Naive B cell (primary cell): ENCODE results near the gene SEZ6. TPM values are rescaled to one million over a fixed set of nuclear protein-coding genes. Genes with fewer than 3 reads are reported as not detected.

Experiments
- ATAC-seq, 2 donors: fragments of 150-1000 bp; cut with Tn5 transposase; 2 replicates each; pipeline ENCODE4 v1.10.0; 2021; ENCODE audit warnings: low read depth in 2 of 2, mild to moderate bottlenecking in 2 of 2, moderate library complexity in 2 of 2
- DNase-seq: peaks from one replicate; pipeline ENCODE4 v3.0.0; 2022
- H3K27ac Mint-ChIP-seq, 6 donors: one replicate each; pipeline ENCODE4 v1.8.0; 2020 to 2022; ENCODE audit warnings: mild to moderate bottlenecking in 6 of 6, mixed read lengths in 6 of 6, moderate library complexity in 5 of 6, inconsistent platforms in 2 of 6
- H3K27me3 Mint-ChIP-seq, 3 donors: one replicate each; pipeline ENCODE4 v1.8.0; 2021 to 2022; ENCODE audit warnings: mixed read lengths in 3 of 3, mild to moderate bottlenecking in 1 of 3
- H3K36me3 Mint-ChIP-seq, 2 donors: one replicate each; pipeline ENCODE4 v1.8.0; 2020 to 2022; ENCODE audit warnings: mixed read lengths in 2 of 2, inconsistent platforms in 1 of 2, mild to moderate bottlenecking in 1 of 2
- H3K4me1 Mint-ChIP-seq, 3 donors: one replicate each; pipeline ENCODE4 v1.8.0; 2020 to 2022; ENCODE audit warnings: mixed read lengths in 3 of 3, inconsistent platforms in 1 of 3, mild to moderate bottlenecking in 1 of 3, moderate library complexity in 1 of 3
- H3K4me3 Mint-ChIP-seq, 8 donors: one replicate each; pipeline ENCODE4 v1.8.0; 2020 to 2022; ENCODE audit warnings: mild to moderate bottlenecking in 8 of 8, mixed read lengths in 8 of 8, moderate library complexity in 8 of 8, inconsistent platforms in 2 of 8
- H3K9me3 Mint-ChIP-seq, 7 donors: one replicate each; pipeline ENCODE4 v1.8.0; 2020 to 2022; ENCODE audit warnings: mixed read lengths in 7 of 7, mild to moderate bottlenecking in 5 of 7, inconsistent platforms in 2 of 7, moderate library complexity in 1 of 7
- polyA plus RNA-seq, 6 donors: library from polyadenylated mRNA; unstranded; fragments of 300-500 nt; fragmentation: Illumina TruSeq; gene quantifications; one replicate each; pipeline ENCODE4 v1.2.3, GENCODE V29; 2021; ENCODE audit warnings: low read depth in 6 of 6

SEZ6 gene
- polyA plus RNA-seq, 6 donors from 2014 or later: 0.41 to 3.6 (median 1.7) TPM

DNA sequence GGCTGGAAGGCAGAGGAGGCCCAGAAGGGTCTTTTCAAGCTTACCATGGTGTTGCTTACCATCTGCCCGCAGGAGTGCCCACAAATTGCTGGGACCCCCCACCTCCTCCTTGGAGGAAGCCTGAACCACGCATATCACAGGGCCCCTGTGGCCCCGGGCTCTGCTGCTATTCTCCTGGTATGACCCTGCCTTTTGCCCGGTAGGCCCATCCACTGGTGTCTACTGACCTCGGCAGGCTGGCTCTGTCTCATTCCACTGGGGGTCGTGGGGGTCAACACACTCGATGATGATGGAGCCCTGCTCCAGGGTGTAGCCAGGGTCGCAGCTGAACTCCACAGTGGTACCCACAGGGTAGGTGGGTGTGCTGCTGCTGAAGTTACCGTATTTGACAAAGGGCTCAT, 46.4 kb downstream of the SEZ6 start:
- H3K9me3 Mint-ChIP-seq: no peaks in the 10 kb centered on the region
- no peak overlapping the region for H3K4me3 Mint-ChIP-seq
- no peaks in the 10 kb centered on the region for H3K4me1 Mint-ChIP-seq
- DNase-seq (no peak), ATAC-seq (no peak)
- no peaks in the 10 kb centered on the region for H3K36me3 Mint-ChIP-seq
- H3K27ac Mint-ChIP-seq: peak overlapping the region in 1 of 6 donors; percentile 69
- H3K27me3 Mint-ChIP-seq: peaks cover 0 to 15% (median 15%) of the 10 kb centered on the region in 3 donors

DNA sequence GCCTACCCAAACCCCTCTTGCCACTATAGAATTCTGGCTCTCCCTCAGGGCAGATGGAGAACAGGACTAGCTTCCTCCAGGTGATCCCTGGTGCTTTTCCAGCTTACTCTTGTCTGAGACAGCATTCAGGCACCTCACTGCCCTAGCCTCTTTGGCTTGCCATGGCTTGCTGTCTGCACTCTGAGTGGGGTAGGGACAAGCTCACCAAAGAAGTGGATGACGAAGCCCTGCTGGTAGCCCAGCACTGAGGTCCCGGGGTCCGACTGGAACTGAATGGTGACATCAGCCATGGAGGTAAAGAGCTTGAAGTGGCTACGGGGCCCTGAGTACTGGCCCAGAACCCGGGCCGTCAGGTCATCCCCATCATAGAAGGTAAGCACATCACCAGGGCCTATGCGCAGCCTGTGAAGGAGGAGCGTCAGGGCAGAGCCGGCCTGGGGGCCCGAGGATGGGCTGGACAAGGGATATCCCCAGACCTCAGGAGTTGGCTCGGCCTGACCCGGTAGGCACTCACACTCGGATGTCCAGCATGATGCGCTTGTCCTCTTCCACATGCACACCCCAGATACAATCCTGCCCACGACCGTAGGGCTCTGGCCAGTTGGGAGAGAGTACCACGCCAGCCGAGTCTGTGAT, 46.9 kb downstream of the SEZ6 start:
- Mint-ChIP-seq H3K36me3 (no peaks in the 10 kb centered on the region), H3K4me3 (no peak overlapping the region), H3K27me3 (peaks cover 0 to 12% (median 10%) of the 10 kb centered on the region in 3 donors), H3K4me1 (no peaks in the 10 kb centered on the region), H3K9me3 (no peaks in the 10 kb centered on the region), H3K27ac (no peak overlapping the region)
- ATAC-seq (no peak), DNase-seq (no peak)

GRCh38 chr17:28957992-28958355, 47.9 kb downstream of the SEZ6 start:
- Mint-ChIP-seq H3K36me3 (no peaks in the 10 kb centered on the region), H3K27me3 (peaks cover 0 to 3% (median under 1%) of the 10 kb centered on the region in 3 donors), H3K9me3 (no peaks in the 10 kb centered on the region), H3K27ac (no peak overlapping the region), H3K4me3 (no peak overlapping the region), H3K4me1 (no peaks in the 10 kb centered on the region)
- ATAC-seq (no peak), DNase-seq (no peak)

GRCh38 chr17:28957277-28957991, 48.4 kb downstream of the SEZ6 start:
- ATAC-seq: no peak
- H3K36me3 Mint-ChIP-seq: no peaks in the 10 kb centered on the region

GRCh38 chr17:28956861-28957260, 49.0 kb downstream of the SEZ6 start:
- H3K27ac Mint-ChIP-seq: peak overlapping the region in 1 of 6 donors; percentile 74
- ATAC-seq: no peak
- H3K27me3 Mint-ChIP-seq: no peaks in the 10 kb centered on the region
- no peaks in the 10 kb centered on the region for H3K4me1 Mint-ChIP-seq
- no peak for DNase-seq
- no peaks in the 10 kb centered on the region for H3K36me3 Mint-ChIP-seq
- no peak overlapping the region for H3K4me3 Mint-ChIP-seq
- H3K9me3 Mint-ChIP-seq: no peaks in the 10 kb centered on the region

More at GRCh38 chr17:28957277-28957991, 48.4 kb downstream of the SEZ6 start:
- Mint-ChIP-seq H3K4me3 (no peak overlapping the region), H3K27me3 (no peaks in the 10 kb centered on the region), H3K9me3 (no peaks in the 10 kb centered on the region), H3K4me1 (no peaks in the 10 kb centered on the region), H3K27ac (peak overlapping the region in 1 of 6 donors; percentile 44)
- DNase-seq: no peak

- Mint-ChIP-seq H3K9me3 (no peaks in the 10 kb centered on the region), H3K27me3 (no peaks in the 10 kb centered on the region), H3K36me3 (no peaks in the 10 kb centered on the region), H3K4me3 (no peak overlapping the region), H3K4me1 (no peaks in the 10 kb centered on the region), H3K27ac (no peak overlapping the region)
- DNase-seq: no peak
- ATAC-seq: no peak
These were observed 49.7 kb downstream of the SEZ6 start for GRCh38 chr17:28956112-28956511.

GRCh38 chr17:28955408-28955807, 50.4 kb downstream of the SEZ6 start:
- no peak overlapping the region for H3K4me3 Mint-ChIP-seq
- DNase-seq: no peak
- peaks cover 0 to 3% (median 0%) of the 10 kb centered on the region in 3 donors for H3K4me1 Mint-ChIP-seq
- ATAC-seq: no peak
- no peaks in the 10 kb centered on the region for H3K36me3 Mint-ChIP-seq
- H3K27ac Mint-ChIP-seq: no peak overlapping the region
- no peaks in the 10 kb centered on the region for H3K27me3 Mint-ChIP-seq
- H3K9me3 Mint-ChIP-seq: no peaks in the 10 kb centered on the region

GRCh38 chr17:28954886-28955285, 50.9 kb downstream of the SEZ6 start:
- no peak overlapping the region for H3K27ac Mint-ChIP-seq

GRCh38 chr17:28953444-28954118, 52.3 kb downstream of the SEZ6 start:
- Mint-ChIP-seq H3K9me3 (no peaks in the 10 kb centered on the region), H3K36me3 (no peaks in the 10 kb centered on the region), H3K4me1 (peaks cover 0 to 9% (median 7%) of the 10 kb centered on the region in 3 donors), H3K27ac (peak overlapping the region in 2 of 6 donors; percentile 61 to 69), H3K27me3 (no peaks in the 10 kb centered on the region), H3K4me3 (peak overlapping the region in 3 of 8 donors; percentile 7 to 69 (median 35))
- ATAC-seq: no peak
- peak; percentile 36 for DNase-seq

More at GRCh38 chr17:28954886-28955285, 50.9 kb downstream of the SEZ6 start:
- no peaks in the 10 kb centered on the region for H3K9me3 Mint-ChIP-seq
- no peaks in the 10 kb centered on the region for H3K36me3 Mint-ChIP-seq
- no peak for ATAC-seq
- H3K4me3 Mint-ChIP-seq: peak overlapping the region in 1 of 8 donors; percentile 61
- H3K27me3 Mint-ChIP-seq: no peaks in the 10 kb centered on the region
- no peak for DNase-seq
- peaks cover 0 to 3% (median 0%) of the 10 kb centered on the region in 3 donors for H3K4me1 Mint-ChIP-seq

DNA sequence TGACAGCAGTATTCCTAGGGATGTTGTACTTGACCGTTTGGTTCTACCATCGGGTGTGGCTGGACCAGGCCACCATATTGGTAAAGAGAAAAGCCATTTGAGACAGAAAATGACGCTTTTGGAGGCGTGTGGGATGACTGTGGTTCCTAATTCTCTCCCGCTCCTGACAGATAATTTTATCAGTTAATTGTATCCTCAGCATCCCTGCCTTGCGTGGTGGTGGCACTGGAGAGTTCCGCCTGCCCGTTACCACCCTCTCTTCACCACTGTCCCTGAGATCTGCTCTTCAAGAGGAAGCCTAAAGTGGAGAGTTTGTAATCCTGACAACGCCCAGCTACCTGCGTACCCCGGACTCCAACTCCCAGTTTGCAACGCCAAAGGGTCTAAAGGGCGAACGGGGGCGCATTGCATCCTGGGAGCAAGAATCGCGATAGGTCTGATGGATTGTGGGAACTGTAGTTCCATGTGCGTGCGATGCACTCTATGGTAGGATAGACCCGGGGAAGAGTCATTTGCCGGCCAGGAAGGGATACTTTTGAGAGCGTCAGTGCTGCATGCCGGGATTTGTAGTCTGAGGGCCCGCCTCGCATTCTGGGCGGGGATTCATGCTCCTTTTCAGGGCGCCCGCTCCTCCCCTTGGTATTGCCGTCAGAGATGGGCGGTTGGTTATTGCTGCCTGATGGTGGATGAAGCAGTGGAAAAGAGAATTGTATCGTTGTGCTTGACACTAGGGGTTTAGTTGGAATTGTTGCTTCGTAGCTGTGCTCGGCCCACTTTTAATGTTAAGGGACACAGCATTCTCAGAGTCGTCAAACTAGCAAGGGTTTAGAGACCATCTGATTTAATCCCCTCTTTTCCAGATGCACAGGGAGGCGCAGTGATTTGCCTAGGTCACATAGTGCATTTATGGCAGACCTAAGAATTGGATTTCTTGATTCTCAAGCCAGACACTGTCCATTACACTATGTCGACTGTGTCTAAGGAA, 53.5 kb downstream of the SEZ6 start:
- no peak overlapping the region for H3K27ac Mint-ChIP-seq
- DNase-seq (peak; percentile 95), ATAC-seq (peak; percentile 68 to 73)
- H3K9me3 Mint-ChIP-seq: no peaks in the 10 kb centered on the region
- no peaks in the 10 kb centered on the region for H3K27me3 Mint-ChIP-seq
- H3K36me3 Mint-ChIP-seq: no peaks in the 10 kb centered on the region
- no peak overlapping the region for H3K4me3 Mint-ChIP-seq
- H3K4me1 Mint-ChIP-seq: peaks cover 5 to 20% (median 18%) of the 10 kb centered on the region in 3 donors

- H3K4me3 Mint-ChIP-seq: peak within 1 kb of the TSS in 7 of 8 donors; percentile 95 to 99 (median 97)
- H3K27me3 Mint-ChIP-seq: no peaks in the 10 kb centered on the region
- H3K27ac Mint-ChIP-seq: peak within 1 kb of the TSS; percentile 53 to 95 (median 86)
- ATAC-seq (peak; percentile 61 to 62), DNase-seq (peak; percentile 100)
- H3K9me3 Mint-ChIP-seq: no peaks in the 10 kb centered on the region
- peaks cover 5 to 27% (median 18%) of the 10 kb centered on the region in 3 donors for H3K4me1 Mint-ChIP-seq
- H3K36me3 Mint-ChIP-seq: no peaks in the 10 kb centered on the region
These were observed 54.3 kb downstream of the SEZ6 start, which contains the start of gene PHF12 for GRCh38 chr17:28951428-28951990. PHF12 (minus strand) TSS chr17:28951518; CDS start chr17:28950960, 558 bp downstream.

- Mint-ChIP-seq H3K27me3 (no peaks in the 10 kb centered on the region), H3K9me3 (no peaks in the 10 kb centered on the region), H3K4me3 (peak overlapping the region in 7 of 8 donors; percentile 95 to 99 (median 97)), H3K36me3 (no peaks in the 10 kb centered on the region), H3K4me1 (peaks cover 10 to 33% (median 22%) of the 10 kb centered on the region in 3 donors), H3K27ac (peak overlapping the region in 5 of 6 donors; percentile 72 to 95 (median 91))
- ATAC-seq (peak in 1 of 2 donors; percentile 0), DNase-seq (no peak)
These were observed 54.9 kb downstream of the SEZ6 start for GRCh38 chr17:28950752-28951427.
